GM20000 (cell line): ENCODE results near the gene CYP4F2.
"Not testable (repeated sequence)": the region's sequence is repeated elsewhere in the genome, so short reads cannot be mapped to it uniquely, and the experiment has no call there.

ENCODE experiments used
- DNase-seq: peaks from one replicate; pipeline ENCODE4 v3.0.0; 2012; ENCODE audit warnings: low spot score
- TF ChIP-seq, protein P1 (sequence below): IDR thresholded peaks from 2 replicates; pipeline ENCODE4 v1.5.1; 2012; ENCODE audit warnings: mild to moderate bottlenecking, control low read depth; ENCODE audit errors: extremely low read depth, missing control alignments

Gene CYP4F2

DNA sequence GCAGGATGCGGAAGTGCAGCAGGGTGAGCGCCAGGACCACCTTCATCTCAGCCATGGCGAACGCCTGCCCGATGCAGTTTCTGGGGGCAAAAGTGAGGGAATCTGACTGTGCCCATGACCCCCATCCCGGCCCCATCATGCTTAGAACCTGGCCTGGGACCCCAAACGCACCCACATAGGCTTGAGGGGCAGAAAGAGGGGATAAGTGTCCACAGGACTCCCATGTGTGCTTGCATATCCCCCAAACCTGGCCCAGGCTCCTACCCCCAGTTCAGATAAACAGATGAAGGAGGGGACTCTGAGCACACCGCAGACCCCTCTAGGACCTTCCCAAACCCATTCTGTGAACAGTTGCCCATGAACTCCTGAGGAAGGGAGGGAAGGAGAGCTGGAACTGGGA lies 16.0 kb upstream of the CYP4F2 start:
- TF ChIP-seq, protein P1, sequence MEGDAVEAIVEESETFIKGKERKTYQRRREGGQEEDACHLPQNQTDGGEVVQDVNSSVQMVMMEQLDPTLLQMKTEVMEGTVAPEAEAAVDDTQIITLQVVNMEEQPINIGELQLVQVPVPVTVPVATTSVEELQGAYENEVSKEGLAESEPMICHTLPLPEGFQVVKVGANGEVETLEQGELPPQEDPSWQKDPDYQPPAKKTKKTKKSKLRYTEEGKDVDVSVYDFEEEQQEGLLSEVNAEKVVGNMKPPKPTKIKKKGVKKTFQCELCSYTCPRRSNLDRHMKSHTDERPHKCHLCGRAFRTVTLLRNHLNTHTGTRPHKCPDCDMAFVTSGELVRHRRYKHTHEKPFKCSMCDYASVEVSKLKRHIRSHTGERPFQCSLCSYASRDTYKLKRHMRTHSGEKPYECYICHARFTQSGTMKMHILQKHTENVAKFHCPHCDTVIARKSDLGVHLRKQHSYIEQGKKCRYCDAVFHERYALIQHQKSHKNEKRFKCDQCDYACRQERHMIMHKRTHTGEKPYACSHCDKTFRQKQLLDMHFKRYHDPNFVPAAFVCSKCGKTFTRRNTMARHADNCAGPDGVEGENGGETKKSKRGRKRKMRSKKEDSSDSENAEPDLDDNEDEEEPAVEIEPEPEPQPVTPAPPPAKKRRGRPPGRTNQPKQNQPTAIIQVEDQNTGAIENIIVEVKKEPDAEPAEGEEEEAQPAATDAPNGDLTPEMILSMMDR, result no peak
- DNase-seq, result no peak

DNA sequence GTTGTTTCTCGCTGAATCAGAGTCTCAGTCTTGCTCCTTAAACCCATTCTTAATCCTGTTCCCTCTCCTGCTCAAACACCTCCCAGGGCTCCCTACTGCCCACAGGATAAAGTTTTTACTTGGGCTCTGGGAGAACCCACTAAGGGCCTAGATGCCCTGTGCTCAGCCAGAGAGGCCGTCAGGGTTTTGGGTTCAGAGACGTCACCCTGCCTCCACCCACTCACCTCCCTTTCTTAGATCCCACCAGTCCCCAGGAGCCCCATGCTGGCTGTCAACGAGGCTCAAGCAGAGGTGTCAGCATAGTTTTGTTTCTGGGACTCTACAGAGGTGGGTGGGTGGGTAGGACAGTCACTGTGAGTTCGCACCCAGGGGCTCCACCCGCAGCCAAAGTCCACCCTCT lies 15.5 kb upstream of the CYP4F2 start:
- TF ChIP-seq, protein P1, result no peak
- DNase-seq, result no peak

DNA sequence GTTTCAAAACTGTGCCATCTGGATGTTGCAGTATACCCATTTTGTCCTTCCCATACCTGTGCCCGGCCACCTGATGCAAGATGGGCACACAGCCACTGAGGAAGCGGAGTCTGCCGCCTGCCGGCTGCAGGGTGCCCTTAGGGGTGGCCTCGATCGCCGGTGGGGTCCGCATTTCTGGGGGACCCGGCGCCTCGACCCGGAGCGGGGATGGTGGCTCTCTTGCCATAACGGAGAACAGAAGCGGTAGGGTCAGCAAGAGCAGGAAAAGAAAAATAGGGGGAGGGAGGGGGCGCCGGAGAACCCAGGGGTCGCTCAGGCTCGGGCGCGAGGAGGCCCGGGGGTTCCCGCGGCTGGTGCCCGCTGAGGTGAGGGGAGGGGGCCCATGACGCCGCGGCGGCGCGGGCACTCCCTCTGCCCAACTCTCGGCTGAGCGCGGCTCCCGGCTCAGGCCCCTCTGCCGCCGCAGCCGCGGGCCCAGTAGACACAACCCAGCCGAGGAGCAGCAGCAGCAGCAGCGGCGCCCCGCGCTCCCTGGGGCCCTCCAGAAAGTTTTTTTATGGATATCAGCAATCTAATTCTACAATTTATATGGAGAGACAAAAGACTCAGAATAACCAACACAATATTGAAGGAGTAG lies 13.8 kb upstream of the CYP4F2 start:
- DNase-seq, result no peak
- TF ChIP-seq, protein P1, result no peak

DNA sequence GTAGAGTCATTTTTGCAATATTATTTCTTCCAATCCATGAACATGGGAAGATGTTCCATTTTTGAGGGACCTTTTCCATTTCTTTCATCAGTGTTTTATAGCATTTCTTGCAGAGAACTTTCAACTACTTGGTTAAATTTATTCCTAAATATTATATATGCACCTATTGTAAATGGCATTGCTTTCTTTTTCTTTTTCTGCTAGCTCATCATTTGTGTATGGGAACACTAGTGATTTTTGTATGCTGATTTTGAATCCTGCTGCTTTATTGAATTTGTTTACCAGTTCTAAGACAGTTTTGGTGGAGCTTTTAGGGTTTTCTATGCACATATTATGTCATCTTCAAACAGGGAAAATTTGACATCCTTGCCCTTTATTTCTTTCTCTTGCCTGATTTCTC lies 7.2 kb upstream of the CYP4F2 start:
- DNase-seq, result no peak
- TF ChIP-seq, protein P1, result no peak

DNA sequence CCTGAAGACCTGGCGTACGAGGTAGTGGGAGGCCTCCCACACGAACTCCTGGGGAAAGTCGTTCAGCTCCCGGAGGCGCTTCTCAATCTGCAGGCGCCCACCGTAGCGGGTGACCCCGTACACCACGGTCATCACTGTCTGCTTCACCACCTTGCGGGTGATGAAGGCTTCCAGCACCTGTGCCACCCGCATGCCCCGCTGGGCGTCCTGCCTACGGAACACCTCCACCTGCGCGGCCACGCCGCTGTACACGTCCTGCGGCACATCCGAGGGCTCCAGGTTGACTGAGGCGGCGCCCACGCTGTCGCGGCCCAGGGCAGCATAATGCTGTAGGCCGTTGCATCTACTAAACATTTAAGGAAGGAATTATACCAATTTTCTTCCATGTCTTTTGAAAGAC lies 5.0 kb upstream of the CYP4F2 start:
- DNase-seq, result not testable (repeated sequence)

DNA sequence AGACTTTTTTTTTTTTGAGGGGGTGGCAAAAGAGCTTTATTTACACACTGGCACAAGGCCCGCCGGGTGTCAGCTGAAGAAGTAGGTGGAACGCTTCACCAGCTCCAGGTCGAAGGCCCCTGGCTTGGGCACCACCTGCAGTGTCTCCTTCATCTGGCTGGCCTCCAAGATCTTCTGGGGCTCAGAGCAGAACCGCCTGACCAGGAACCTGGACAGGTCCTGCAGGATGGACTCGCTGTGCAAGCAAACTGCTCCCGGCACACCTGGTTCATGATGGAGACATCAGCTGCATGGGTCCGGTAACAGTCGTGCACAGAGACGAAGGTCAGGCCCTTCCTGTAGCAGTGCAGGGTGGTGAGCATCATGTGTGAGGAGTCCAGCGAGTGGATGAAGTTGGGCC lies 4.4 kb upstream of the CYP4F2 start:
- TF ChIP-seq, protein P1, result no peak
- DNase-seq, result no peak

DNA sequence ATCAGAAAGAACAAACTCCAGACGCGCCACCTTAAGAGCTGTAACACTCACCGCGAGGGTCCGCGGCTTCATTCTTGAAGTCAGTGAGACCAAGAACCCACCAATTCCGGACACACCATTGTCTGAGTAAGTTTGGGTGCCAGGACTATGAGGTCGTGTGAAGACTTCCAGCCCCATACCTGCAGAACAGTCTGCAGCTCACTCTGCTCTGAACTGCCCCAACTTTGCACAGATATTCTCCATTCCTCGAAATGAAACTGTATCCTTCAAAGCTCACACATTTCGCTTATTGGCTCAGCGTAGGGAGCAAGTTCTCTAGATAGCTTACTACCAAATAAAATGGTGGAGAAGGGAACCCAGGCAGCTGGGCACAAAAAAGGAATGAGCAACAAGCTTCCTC lies 2.6 kb upstream of the CYP4F2 start:
- TF ChIP-seq, protein P1, result no peak
- DNase-seq, result no peak

DNA sequence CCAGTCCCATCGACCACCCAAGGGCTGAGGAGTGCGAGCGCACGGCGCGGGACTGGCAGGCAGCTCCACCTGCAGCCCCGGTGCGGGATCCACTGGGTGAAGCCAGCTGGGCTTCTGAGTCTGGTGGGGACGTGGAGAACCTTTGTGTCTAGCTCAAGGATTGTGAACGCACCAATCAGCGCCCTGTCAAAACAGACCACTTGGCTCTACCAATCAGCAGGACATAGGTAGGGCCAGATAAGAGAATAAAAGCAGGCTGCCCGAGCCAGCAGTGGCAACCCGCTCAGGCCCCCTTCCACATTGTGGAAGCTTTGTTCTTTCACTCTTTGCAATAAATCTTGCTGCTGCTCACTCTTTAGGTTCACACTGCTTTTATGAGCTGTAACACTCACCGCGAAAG lies 2.2 kb upstream of the CYP4F2 start:
- DNase-seq, result not testable (repeated sequence)

DNA sequence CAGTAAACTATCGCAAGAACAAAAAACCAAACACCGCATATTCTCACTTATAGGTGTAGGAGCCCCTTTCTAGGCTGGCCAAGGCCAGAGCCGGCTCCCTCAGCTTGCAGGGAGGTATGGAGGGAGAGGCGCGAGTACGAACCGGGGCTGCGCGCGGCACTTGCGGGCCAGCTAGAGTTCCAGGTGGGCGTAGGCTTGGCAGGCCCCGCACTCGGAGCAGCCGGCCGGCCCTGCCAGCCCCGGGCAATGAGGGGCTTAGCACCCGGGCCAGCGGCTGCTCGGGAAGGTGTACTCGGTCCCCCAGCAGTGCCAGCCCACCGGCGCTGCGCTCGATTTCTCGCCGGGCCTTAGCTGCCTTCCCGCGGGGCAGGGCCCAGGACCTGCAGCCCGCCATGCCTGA lies 1.7 kb upstream of the CYP4F2 start:
- not testable (repeated sequence) for DNase-seq
